A549 (cell line): ENCODE measurements around the gene MYRIP.
"Not testable (repeated sequence)": the region's sequence is repeated elsewhere in the genome, so short reads cannot be mapped to it uniquely, and the experiment has no call there.

ENCODE experiments used
- EP300 ChIP-seq, 2 experiments: fragments of >200 bp; sonication (Bioruptor Twin); formaldehyde crosslinking; IDR thresholded peaks; 2 replicates in 1 of 2; 3 replicates in 1 of 2; pipeline ENCODE4 v1.6.1; 2016 to 2017
- TF ChIP-seq, protein P1 (sequence below): fragments of >200 bp; sonication (Bioruptor Twin); formaldehyde crosslinking; IDR thresholded peaks from 3 replicates; pipeline ENCODE4 v1.5.1; 2016

- TF ChIP-seq EP300 (IDR thresholded peaks at IDR 0.05), result not testable (repeated sequence)
- TF ChIP-seq, protein P1, sequence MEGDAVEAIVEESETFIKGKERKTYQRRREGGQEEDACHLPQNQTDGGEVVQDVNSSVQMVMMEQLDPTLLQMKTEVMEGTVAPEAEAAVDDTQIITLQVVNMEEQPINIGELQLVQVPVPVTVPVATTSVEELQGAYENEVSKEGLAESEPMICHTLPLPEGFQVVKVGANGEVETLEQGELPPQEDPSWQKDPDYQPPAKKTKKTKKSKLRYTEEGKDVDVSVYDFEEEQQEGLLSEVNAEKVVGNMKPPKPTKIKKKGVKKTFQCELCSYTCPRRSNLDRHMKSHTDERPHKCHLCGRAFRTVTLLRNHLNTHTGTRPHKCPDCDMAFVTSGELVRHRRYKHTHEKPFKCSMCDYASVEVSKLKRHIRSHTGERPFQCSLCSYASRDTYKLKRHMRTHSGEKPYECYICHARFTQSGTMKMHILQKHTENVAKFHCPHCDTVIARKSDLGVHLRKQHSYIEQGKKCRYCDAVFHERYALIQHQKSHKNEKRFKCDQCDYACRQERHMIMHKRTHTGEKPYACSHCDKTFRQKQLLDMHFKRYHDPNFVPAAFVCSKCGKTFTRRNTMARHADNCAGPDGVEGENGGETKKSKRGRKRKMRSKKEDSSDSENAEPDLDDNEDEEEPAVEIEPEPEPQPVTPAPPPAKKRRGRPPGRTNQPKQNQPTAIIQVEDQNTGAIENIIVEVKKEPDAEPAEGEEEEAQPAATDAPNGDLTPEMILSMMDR, result not testable (repeated sequence)
Measured at GRCh38 chr3:40084424-40084823, 275.0 kb downstream of the MYRIP start.
